H1 (cell line): ENCODE data around the gene ARHGAP26. TPM values are rescaled to one million over a fixed set of nuclear protein-coding genes. Genes with fewer than 3 reads are reported as not detected.

Source experiments
- CTCF ChIA-PET: fragments of 300-600 bp; sonication (Branson Sonifier 250); formaldehyde crosslinking; loops from one replicate; lab custom pipeline; 2021; ENCODE audit not compliant: partially characterized antibody; lab: Charles Lee
- POLR2A ChIA-PET: fragments of 300-600 bp; sonication (Branson Sonifier 250); formaldehyde crosslinking; loops from one replicate; lab custom pipeline; 2021; ENCODE audit warnings: inconsistent platforms; ENCODE audit not compliant: partially characterized antibody; lab: Charles Lee
- DNase-seq, 2 experiments: peaks; one replicate each; pipeline versions ENCODE4 v3.0.0 to v3.0.0-alpha.2; 2010 to 2022; ENCODE audit warnings: low spot score in 2 of 2, low read depth in 1 of 2, mixed read lengths in 1 of 2
- FAIRE-seq: peaks from 2 replicates; lab custom pipeline; 2011; peaks lifted over from hg19 to GRCh38; lab: Jason Lieb, UNC
- H2AFZ ChIP-seq: 2 replicates; pipeline ENCODE4 v1.8.1; 2012; ENCODE audit warnings: low read length, inconsistent platforms
- H2AK5ac ChIP-seq: 2 replicates; pipeline ENCODE4 v1.6.1; 2013; ENCODE audit warnings: low read depth, low read length
- H2BK120ac ChIP-seq: replicated peaks from 2 replicates; pipeline ENCODE3; 2013; ENCODE audit warnings: low read depth, low read length, inconsistent platforms
- H2BK12ac ChIP-seq: 2 replicates; pipeline ENCODE4 v1.6.1; 2013; ENCODE audit warnings: low read depth, low read length
- H2BK15ac ChIP-seq: 2 replicates; pipeline ENCODE4 v1.6.1; 2013; ENCODE audit warnings: low read length
- H2BK20ac ChIP-seq: 2 replicates; pipeline ENCODE4 v1.6.1; 2013; ENCODE audit warnings: low read length
- H2BK5ac ChIP-seq: 2 replicates; pipeline ENCODE4 v1.6.1; 2013; ENCODE audit warnings: low read depth, low read length
- H3K14ac ChIP-seq: 2 replicates; pipeline ENCODE4 v1.6.1; 2013; ENCODE audit warnings: inconsistent platforms; ENCODE audit not compliant: insufficient read length
- H3K18ac ChIP-seq: 2 replicates; pipeline ENCODE4 v1.6.1; 2013; ENCODE audit warnings: low read length; ENCODE audit errors: extremely low read depth
- H3K23ac ChIP-seq: 2 replicates; pipeline ENCODE4 v1.6.1; 2013; ENCODE audit warnings: inconsistent platforms; ENCODE audit not compliant: insufficient read length
- H3K23me2 ChIP-seq: 2 replicates; pipeline ENCODE4 v1.6.1; 2013; ENCODE audit warnings: low read depth, low read length
- H3K27ac ChIP-seq: 2 replicates; pipeline ENCODE4 v1.6.1; 2011; ENCODE audit warnings: low read depth, low read length, inconsistent platforms
- H3K27me3 ChIP-seq, 4 experiments: replicated peaks in 1 of 4; 1 replicate in 1 of 4; 2 replicates in 3 of 4; pipeline versions ENCODE4 v1.6.1 to v1.8.1; 2011 to 2013; ENCODE audit warnings: low read length in 3 of 4, mild to moderate bottlenecking in 3 of 4, inconsistent platforms in 2 of 4, mixed read lengths in 2 of 4, moderate library complexity in 1 of 4; ENCODE audit not compliant: control insufficient read depth in 3 of 4, insufficient read depth in 3 of 4; ENCODE audit errors: extremely low read depth in 1 of 4
- H3K36me3 ChIP-seq, 4 experiments: 2 replicates each; pipeline versions ENCODE4 v1.6.1 to v1.8.1; 2011 to 2013; ENCODE audit warnings: mild to moderate bottlenecking in 4 of 4, low read length in 3 of 4, moderate library complexity in 2 of 4, control low read depth in 1 of 4, inconsistent platforms in 1 of 4; ENCODE audit not compliant: insufficient read depth in 4 of 4, control insufficient read depth in 2 of 4
- H3K4ac ChIP-seq: replicated peaks from 2 replicates; pipeline ENCODE3; 2013; ENCODE audit warnings: low read length, low read depth, mixed read lengths, inconsistent platforms; ENCODE audit not compliant: insufficient read length
- H3K4me1 ChIP-seq, 4 experiments: replicated peaks in 1 of 4; 1 replicate in 1 of 4; 2 replicates in 3 of 4; pipeline versions ENCODE4 v1.6.1 to v1.8.1; 2011 to 2013; ENCODE audit warnings: low read length in 3 of 4, inconsistent platforms in 2 of 4, mixed read lengths in 1 of 4; ENCODE audit not compliant: insufficient read depth in 4 of 4, control insufficient read depth in 3 of 4
- H3K4me2 ChIP-seq, 2 experiments: 2 replicates each; pipeline versions ENCODE4 v1.6.1 to v1.8.1; 2011 to 2013; ENCODE audit warnings: low read depth in 2 of 2, low read length in 2 of 2, control low read depth in 1 of 2, inconsistent platforms in 1 of 2, mild to moderate bottlenecking in 1 of 2; ENCODE audit not compliant: insufficient read depth in 1 of 2
- H3K4me3 ChIP-seq, 4 experiments: fragments of 200-600, 300-600 bp in 1 of 4; sonication (generic), shearing (Covaris generic), sonication (Bioruptor Twin) in 1 of 4; 2 replicates each; pipeline versions ENCODE4 v1.5.1 to v1.8.1; 2011 to 2016; ENCODE audit warnings: low read length in 4 of 4, low read depth in 3 of 4, control low read depth in 2 of 4, inconsistent platforms in 2 of 4, mild to moderate bottlenecking in 2 of 4, mixed read lengths in 1 of 4, moderate library complexity in 1 of 4; ENCODE audit not compliant: insufficient read depth in 2 of 4; ENCODE audit errors: extremely low read depth in 1 of 4
- H3K56ac ChIP-seq: replicated peaks from 2 replicates; pipeline ENCODE3; 2013; ENCODE audit warnings: low read depth, mild to moderate bottlenecking, mixed read lengths, low read length, inconsistent platforms; ENCODE audit not compliant: insufficient read length
- H3K79me1 ChIP-seq: 2 replicates; pipeline ENCODE4 v1.6.1; 2013; ENCODE audit warnings: low read depth, low read length, control low read depth
- H3K79me2 ChIP-seq, 2 experiments: 2 replicates each; pipeline versions ENCODE4 v1.6.1 to v1.8.1; 2012 to 2013; ENCODE audit warnings: low read length in 2 of 2, mild to moderate bottlenecking in 2 of 2, inconsistent platforms in 1 of 2; ENCODE audit not compliant: insufficient read depth in 2 of 2, control insufficient read depth in 1 of 2
- H3K9ac ChIP-seq, 4 experiments: replicated peaks in 1 of 4; 1 replicate in 1 of 4; 2 replicates in 3 of 4; pipeline versions ENCODE4 v1.6.1 to v1.8.1; 2011 to 2013; ENCODE audit warnings: low read depth in 3 of 4, low read length in 3 of 4, control low read depth in 2 of 4, mild to moderate bottlenecking in 2 of 4, moderate library complexity in 2 of 4, inconsistent platforms in 1 of 4; ENCODE audit errors: extremely low read depth in 1 of 4
- H3K9me3 ChIP-seq, 2 experiments: 2 replicates each; pipeline versions ENCODE4 v1.6.1 to v1.8.1; 2012 to 2013; ENCODE audit warnings: mild to moderate bottlenecking in 2 of 2, moderate library complexity in 2 of 2, control low read depth in 1 of 2, inconsistent platforms in 1 of 2, low read depth in 1 of 2, low read length in 1 of 2, mixed read lengths in 1 of 2; ENCODE audit not compliant: insufficient read depth in 2 of 2
- H4K20me1 ChIP-seq, 2 experiments: replicated peaks in 1 of 2; 2 replicates each; pipeline versions ENCODE3 to v1.8.1; 2011 to 2013; ENCODE audit warnings: inconsistent platforms in 2 of 2, low read length in 2 of 2, mild to moderate bottlenecking in 1 of 2; ENCODE audit not compliant: insufficient read depth in 2 of 2, control insufficient read depth in 1 of 2
- H4K5ac ChIP-seq: 2 replicates; pipeline ENCODE4 v1.6.1; 2013; ENCODE audit warnings: low read length, low read depth, mixed read lengths, inconsistent platforms; ENCODE audit not compliant: insufficient read length
- H4K8ac ChIP-seq: 2 replicates; pipeline ENCODE4 v1.8.0; 2013; ENCODE audit warnings: mild to moderate bottlenecking, moderate library complexity, low read length, inconsistent platforms; ENCODE audit not compliant: insufficient read depth; ENCODE audit errors: extremely low read depth
- H4K91ac ChIP-seq: replicated peaks from 2 replicates; pipeline ENCODE3; 2013; ENCODE audit warnings: low read length, mixed read lengths, inconsistent platforms; ENCODE audit not compliant: insufficient read length
- GABPA ChIP-seq: IDR thresholded peaks from 2 replicates; pipeline ENCODE4 v1.6.1; 2011; ENCODE audit warnings: mild to moderate bottlenecking, low read length, moderate library complexity, borderline replicate concordance; ENCODE audit not compliant: insufficient read depth
- NANOG ChIP-seq: IDR thresholded peaks from 2 replicates; pipeline ENCODE4 v1.6.1; 2011; ENCODE audit warnings: low read length, low read depth, mild to moderate bottlenecking, inconsistent platforms; ENCODE audit not compliant: insufficient read depth, poor library complexity, severe bottlenecking
- POLR2A ChIP-seq, 2 experiments: IDR thresholded peaks; 1 replicate in 1 of 2; 2 replicates in 1 of 2; pipeline ENCODE4 v1.6.1; 2011; ENCODE audit warnings: low read depth in 2 of 2, low read length in 2 of 2, mild to moderate bottlenecking in 2 of 2; ENCODE audit errors: control extremely low read depth in 1 of 2
- RXRA ChIP-seq: IDR thresholded peaks from 2 replicates; pipeline ENCODE4 v1.6.1; 2011; ENCODE audit warnings: low read depth, mild to moderate bottlenecking, low read length, moderate library complexity; ENCODE audit not compliant: insufficient read depth
- WGBS, 2 experiments: shearing (Covaris generic) in 1 of 2; methylation state at CpG; one replicate each; pipeline versions ENCODE4 v1.1.6 to v1.1.7; 2013 to 2015; ENCODE audit warnings: low lambda C conversion rate in 2 of 2, mixed read lengths in 2 of 2, inconsistent platforms in 1 of 2, low coverage in 1 of 2, missing lambda C conversion rate in 1 of 2; ENCODE audit not compliant: insufficient replicate concordance in 2 of 2, insufficient coverage in 1 of 2, insufficient read length in 1 of 2; ENCODE audit errors: extremely low coverage in 1 of 2, missing lambda C conversion rate in 1 of 2; 5-methylcytosine and 5-hydroxymethylcytosine counted together
- polyA plus RNA-seq, 7 experiments: library from polyadenylated mRNA; depleted of rRNA in 3 of 7; stranded (reverse) in 5 of 7; unstranded in 2 of 7; fragments of >200 nt in 5 of 7; fragments of 200-250 nt in 2 of 7; gene quantifications; 1 replicate in 5 of 7; 2 replicates in 1 of 7; 4 replicates in 1 of 7; pipeline versions ENCODE4 v1.2.1 to v1.2.3, GENCODE V29; 2011 to 2013; ENCODE audit warnings: missing spikeins in 2 of 7, mixed read lengths in 2 of 7
- total RNA-seq: library from RNA; stranded (reverse); fragmentation: NEBNext Ultra II Directional; extraction: Animal tissue kit (Norgen Biotek cat#: 25700); gene quantifications from 2 replicates; pipeline ENCODE4 v1.2.1, GENCODE V29; 2021

Gene ARHGAP26
- total and polyA plus RNA-seq, 2 of the 8 experiments (the other 6 are each of a cell fraction or from before 2014, with no cell fraction given) = 7.1 to 24.8 TPM

DNA sequence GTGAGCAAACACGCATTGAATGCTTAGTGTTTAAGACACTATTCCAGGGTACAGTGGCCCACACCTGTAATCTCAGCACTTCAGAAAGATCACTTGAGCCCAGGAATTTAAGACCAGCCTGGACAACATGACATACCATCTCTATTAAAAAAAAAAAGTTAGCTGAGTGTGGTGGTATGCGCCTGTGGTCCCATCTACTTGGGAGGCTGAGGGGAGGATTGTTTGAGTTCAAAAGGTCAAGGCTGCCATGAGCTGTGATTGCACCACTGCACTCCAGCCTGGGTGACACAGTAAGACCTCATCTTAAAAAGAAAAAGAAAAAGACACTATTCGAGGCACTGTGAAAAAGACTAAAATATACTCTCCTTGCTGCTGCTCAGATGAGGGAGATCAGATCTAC lies 392.6 kb downstream of the ARHGAP26 start:
- no peak overlapping the region for H2AK5ac ChIP-seq
- H3K18ac ChIP-seq = no peak overlapping the region
- no peak overlapping the region for H4K8ac ChIP-seq
- H4K91ac ChIP-seq = no peak overlapping the region
- FAIRE-seq (no peak), DNase-seq (no peak)
- H2BK12ac ChIP-seq = no peak overlapping the region
- H2BK15ac ChIP-seq = no peak overlapping the region
- H3K4me3 ChIP-seq = no peak overlapping the region
- CTCF ChIA-PET = interaction anchor here (0.6 to 1.1 kb wide), 2 partner anchors 8 to 36 kb away, joined by 3 read pairs; no protein-coding TSS in a partner anchor
- H3K79me1 ChIP-seq = no peaks in the 10 kb centered on the region
- no peaks in the 10 kb centered on the region for H4K20me1 ChIP-seq
- H3K56ac ChIP-seq = no peak overlapping the region
- no peak overlapping the region for H3K4ac ChIP-seq
- H2BK5ac ChIP-seq = no peak overlapping the region
- no peak overlapping the region for H2AFZ ChIP-seq
- H3K4me1 ChIP-seq = no peaks in the 10 kb centered on the region
- H3K14ac ChIP-seq = no peak overlapping the region
- no peaks in the 10 kb centered on the region for H3K9me3 ChIP-seq
- no peaks in the 10 kb centered on the region for H3K36me3 ChIP-seq
- TF ChIP-seq GABPA (no peak), POLR2A (IDR thresholded peaks at IDR 0.05; ENCODE audit: control extremely low read depth in 1 of 2, low read depth in 2 of 2, low read length in 2 of 2) (no peak), NANOG (no peak), RXRA (no peak)
- TF ChIP-seq, all 59 proteins: peak for 0
- H2BK20ac ChIP-seq = no peak overlapping the region
- H3K79me2 ChIP-seq = no peaks in the 10 kb centered on the region
- no peaks in the 10 kb centered on the region for H3K27me3 ChIP-seq
- H3K27ac ChIP-seq = no peak overlapping the region
- no peak overlapping the region for H2BK120ac ChIP-seq
- no peak overlapping the region for H3K23ac ChIP-seq
- WGBS, 2 experiments = 89% methylated on average over 3 of the region's 3 CpGs; no CpG with 5 or more reads in 1 of the 2 experiments
- no peak overlapping the region for H3K4me2 ChIP-seq
- H3K9ac ChIP-seq = no peak overlapping the region
- POLR2A ChIA-PET = no interaction called here
- H3K23me2 ChIP-seq = no peaks in the 10 kb centered on the region; the same call in 1 of the 2 replicates
- no peak overlapping the region for H4K5ac ChIP-seq
